SK-N-SH (cell line): ENCODE data around the gene SGPP1. TPM values are rescaled to one million over a fixed set of nuclear protein-coding genes. Genes with fewer than 3 reads are reported as not detected.

Experiments
- CTCF ChIA-PET: fragments of 300-600, 350-600 bp; formaldehyde crosslinking; extraction: SDS; loops from one replicate; lab custom pipeline; 2021; lab: Yijun Ruan, JAX
- POLR2A ChIA-PET: fragments of 350-600 bp; sonication (Branson Sonifier 250); formaldehyde crosslinking; extraction: SDS; loops from one replicate; lab custom pipeline; 2020; ENCODE audit warnings: antibody characterized with exemption, inconsistent platforms; lab: Yijun Ruan, JAX
- DNase-seq: peaks from one replicate; pipeline ENCODE4 v3.0.0; 2012
- H2AFZ ChIP-seq: fragments of 200-600 bp; sonication (generic); 2 replicates; pipeline ENCODE4 v1.8.1; 2016; ENCODE audit warnings: antibody characterized with exemption, mild to moderate bottlenecking, low read depth
- H3F3A ChIP-seq: fragments of 200-600 bp; sonication (generic); replicated peaks from 2 replicates; pipeline ENCODE3; 2016; ENCODE audit warnings: antibody characterized with exemption, mild to moderate bottlenecking; ENCODE audit not compliant: insufficient read depth
- H3K27ac ChIP-seq, 2 experiments: fragments of 200-500 bp in 1 of 2; fragments of 200-600 bp in 1 of 2; sonication (Bioruptor generic) in 1 of 2; sonication (generic), shearing (Covaris generic) in 1 of 2; 2 replicates each; pipeline versions ENCODE4 v1.5.1 to v1.6.1; 2014 to 2016; ENCODE audit warnings: low read depth in 2 of 2, inconsistent platforms in 1 of 2, low read length in 1 of 2, mild to moderate bottlenecking in 1 of 2, mixed read lengths in 1 of 2
- H3K27me3 ChIP-seq: fragments of 200-600 bp; sonication (generic), shearing (Covaris generic); 2 replicates; pipeline ENCODE4 v1.6.1; 2016; ENCODE audit warnings: mixed run types; ENCODE audit not compliant: insufficient read depth
- H3K36me3 ChIP-seq, 2 experiments: fragments of 200-500 bp in 1 of 2; fragments of 200-600 bp in 1 of 2; sonication (Bioruptor generic) in 1 of 2; sonication (generic) in 1 of 2; replicated peaks in 1 of 2; 2 replicates each; pipeline versions ENCODE3 to v1.5.1; 2014 to 2016; ENCODE audit warnings: low read length in 1 of 2, mild to moderate bottlenecking in 1 of 2; ENCODE audit not compliant: insufficient read depth in 2 of 2, control insufficient read depth in 1 of 2
- H3K4me1 ChIP-seq, 2 experiments: fragments of 200-500 bp in 1 of 2; fragments of 200-600 bp in 1 of 2; sonication (Bioruptor generic) in 1 of 2; sonication (generic), shearing (Covaris generic) in 1 of 2; 2 replicates each; pipeline versions ENCODE4 v1.5.1 to v1.6.1; 2014 to 2016; ENCODE audit warnings: low read depth in 1 of 2, low read length in 1 of 2, mixed run types in 1 of 2; ENCODE audit not compliant: insufficient read depth in 2 of 2, control insufficient read depth in 1 of 2
- H3K4me2 ChIP-seq: fragments of 200-600 bp; sonication (generic), shearing (Covaris generic); 2 replicates; pipeline ENCODE4 v1.6.1; 2017; ENCODE audit warnings: mixed run types
- H3K4me3 ChIP-seq, 2 experiments: fragments of 200-500 bp in 1 of 2; fragments of 200-600 bp in 1 of 2; sonication (Bioruptor generic) in 1 of 2; sonication (generic), shearing (Covaris generic) in 1 of 2; 2 replicates each; pipeline versions ENCODE4 v1.5.1 to v1.8.1; 2014 to 2016; ENCODE audit warnings: low read depth in 2 of 2, inconsistent platforms in 1 of 2, low read length in 1 of 2, mild to moderate bottlenecking in 1 of 2, mixed read lengths in 1 of 2, moderate library complexity in 1 of 2
- H3K79me2 ChIP-seq: fragments of 200-600 bp; sonication (generic); 2 replicates; pipeline ENCODE4 v1.8.1; 2017; ENCODE audit warnings: mild to moderate bottlenecking; ENCODE audit not compliant: insufficient read depth
- H3K9ac ChIP-seq: fragments of 200-600 bp; sonication (generic); 2 replicates; pipeline ENCODE4 v1.6.1; 2017; ENCODE audit warnings: mixed run types
- H3K9me2 ChIP-seq: fragments of 200-600 bp; sonication (generic); 2 replicates; pipeline ENCODE4 v1.6.1; 2017; ENCODE audit warnings: mixed run types
- H3K9me3 ChIP-seq: fragments of 200-600 bp; sonication (generic); 2 replicates; pipeline ENCODE4 v1.6.1; 2017; ENCODE audit warnings: mixed run types, mild to moderate bottlenecking, moderate library complexity
- H4K20me1 ChIP-seq: fragments of 200-600 bp; sonication (generic); 2 replicates; pipeline ENCODE4 v1.6.1; 2017; ENCODE audit warnings: mild to moderate bottlenecking, mixed run types; ENCODE audit not compliant: insufficient read depth
- GABPA ChIP-seq: IDR thresholded peaks from 2 replicates; pipeline ENCODE4 v1.4.0; 2012; ENCODE audit warnings: low read depth, mild to moderate bottlenecking
- JUND ChIP-seq: IDR thresholded peaks from 2 replicates; pipeline ENCODE4 v1.4.0; 2012
- MAX ChIP-seq: IDR thresholded peaks from 2 replicates; pipeline ENCODE4 v1.4.0; 2012; ENCODE audit warnings: low read depth
- MEF2A ChIP-seq: IDR thresholded peaks from 2 replicates; pipeline ENCODE4 v1.4.0; 2012; ENCODE audit warnings: low read depth, borderline replicate concordance
- NRF1 ChIP-seq: IDR thresholded peaks from 2 replicates; pipeline ENCODE4 v1.6.1; 2012; ENCODE audit warnings: low read depth, mild to moderate bottlenecking, low read length
- RAD21 ChIP-seq: IDR thresholded peaks from 2 replicates; pipeline ENCODE4 v1.6.1; 2012; ENCODE audit warnings: mild to moderate bottlenecking, low read length
- RCOR1 ChIP-seq: fragments of 150-350 bp; IDR thresholded peaks from 2 replicates; pipeline ENCODE4 v1.6.1; 2017; ENCODE audit warnings: antibody characterized with exemption, low read length
- REST ChIP-seq: IDR thresholded peaks from 2 replicates; pipeline ENCODE4 v1.6.1; 2012; ENCODE audit warnings: mild to moderate bottlenecking, low read depth, low read length, moderate library complexity
- RFX5 ChIP-seq: IDR thresholded peaks from 2 replicates; pipeline ENCODE4 v1.6.1; 2012; ENCODE audit warnings: mild to moderate bottlenecking, improper control_type of control experiment, low read length
- RXRA ChIP-seq: IDR thresholded peaks from 2 replicates; pipeline ENCODE4 v1.4.0; 2012; ENCODE audit warnings: low read depth, mild to moderate bottlenecking, borderline replicate concordance
- SMC3 ChIP-seq: IDR thresholded peaks from 2 replicates; pipeline ENCODE4 v1.6.1; 2012; ENCODE audit warnings: low read depth, low read length, improper control_type of control experiment
- TAF1 ChIP-seq: IDR thresholded peaks from 2 replicates; pipeline ENCODE4 v1.6.1; 2012; ENCODE audit warnings: low read depth, mild to moderate bottlenecking, low read length, moderate library complexity, borderline replicate concordance
- YY1 ChIP-seq: IDR thresholded peaks from 2 replicates; pipeline ENCODE4 v1.4.0; 2012; ENCODE audit warnings: low read depth, mild to moderate bottlenecking
- WGBS: methylation state at CpG from one replicate; pipeline ENCODE4 v1.1.6; 2017; ENCODE audit warnings: low lambda C conversion rate; 5-methylcytosine and 5-hydroxymethylcytosine counted together
- polyA plus RNA-seq, 3 experiments: library from polyadenylated mRNA; depleted of rRNA; stranded (reverse); fragments of >200 nt; gene quantifications; 2 replicates each; pipeline ENCODE4 v1.2.3, GENCODE V29; 2012

SGPP1 gene
- polyA plus RNA-seq, 1 of the 3 experiments (the other 2 are of a cell fraction) = 8.4 TPM

- no peaks in the 10 kb centered on the region for H3K79me2 ChIP-seq
- WGBS = 97% methylated on average over 5 of the region's 5 CpGs
- no peaks in the 10 kb centered on the region; the same call in 1 of the 2 replicates for H3K9me2 ChIP-seq
- peaks cover 0 to 4% of the 10 kb centered on the region in 2 experiments for H3K36me3 ChIP-seq
- ChIA-PET POLR2A (no interaction called here), CTCF (no interaction called here)
- no peak overlapping the region for H3K4me2 ChIP-seq
- no peak for DNase-seq
- no peak for TF ChIP-seq TAF1
- no peak overlapping the region for H2AFZ ChIP-seq
- H3K27me3 ChIP-seq = no peaks in the 10 kb centered on the region
- H3K9me3 ChIP-seq = no peaks in the 10 kb centered on the region
- H4K20me1 ChIP-seq = no peaks in the 10 kb centered on the region
- H3F3A ChIP-seq = peaks cover 3% of the 10 kb centered on the region
- no peak overlapping the region for H3K4me3 ChIP-seq
- no peaks in the 10 kb centered on the region for H3K4me1 ChIP-seq
- no peak overlapping the region for H3K9ac ChIP-seq
- no peak overlapping the region for H3K27ac ChIP-seq
Observed at GRCh38 chr14:63692310-63693020, 35.4 kb downstream of the SGPP1 start.

GRCh38 chr14:63689132-63689531, 38.7 kb downstream of the SGPP1 start:
- no peak for TF ChIP-seq MAX
- TF ChIP-seq GABPA = no peak
- no peak for TF ChIP-seq NRF1
- TF ChIP-seq RCOR1 = no peak
- no peak for TF ChIP-seq MEF2A
- TF ChIP-seq JUND = no peak
- no peak for TF ChIP-seq RAD21
- TF ChIP-seq YY1 = no peak
- TF ChIP-seq SMC3 = no peak
- no peak for TF ChIP-seq RFX5
- no peak for TF ChIP-seq RXRA
- TF ChIP-seq REST = no peak
- Histone ChIP-seq H3K9ac (no peak overlapping the region), H3K4me1 (no peaks in the 10 kb centered on the region), H3K79me2 (no peaks in the 10 kb centered on the region), H3F3A (no peaks in the 10 kb centered on the region), H3K27me3 (no peaks in the 10 kb centered on the region), H3K4me2 (no peak overlapping the region), H3K36me3 (peaks cover 0 to 4% of the 10 kb centered on the region in 2 experiments), H3K9me3 (no peaks in the 10 kb centered on the region), H2AFZ (no peak overlapping the region), H4K20me1 (no peaks in the 10 kb centered on the region), H3K4me3 (no peak overlapping the region), H3K9me2 (no peaks in the 10 kb centered on the region), H3K27ac (no peak overlapping the region)
- WGBS = 68% methylated on average over 3 of the region's 3 CpGs
- ChIA-PET POLR2A (no interaction called here), CTCF (no interaction called here)
- DNase-seq = no peak
